Measurements from ENCODE around the gene CLDN17. TPM values are rescaled to one million over a fixed set of nuclear protein-coding genes. Genes with fewer than 3 reads are reported as not detected.

The CLDN17 gene
- not detected for polyA plus RNA-seq (ENCODE audit: insufficient read length in 4 of 4)

DNA sequence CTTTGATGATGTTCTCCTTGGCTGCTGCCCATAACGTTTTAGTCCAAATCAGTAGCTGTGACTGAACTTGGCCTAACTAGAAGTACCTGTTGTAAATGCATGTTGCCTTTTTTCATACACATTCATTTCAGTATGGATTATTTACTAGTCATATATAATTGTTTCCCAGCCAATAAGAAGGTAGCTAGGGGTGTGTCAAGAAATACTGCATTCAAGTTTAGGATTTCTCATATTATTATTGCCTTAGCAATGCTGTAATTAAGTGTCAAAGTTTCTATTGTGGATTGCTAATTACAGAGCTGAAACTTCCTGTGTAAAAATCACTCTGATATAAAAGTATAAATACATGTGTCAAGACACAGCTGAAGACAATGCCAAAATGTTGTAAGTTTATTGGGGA, at the start of gene CLDN17:
Gene CLDN17, minus strand, starts transcription at position 101 of the 400 bp plus-strand sequence. CDS start 188 bp downstream, outside the sequence.
- DNase-seq (ENCODE audit: low read depth in 4 of 4, low spot score in 3 of 4) = no peak

- DNase-seq (ENCODE audit: low read depth in 4 of 4, low spot score in 3 of 4) = peak in 1 of 4 donors; percentile 20
These were observed 49.6 kb upstream of the CLDN17 start, which contains the start of gene CLDN8 for GRCh38 chr21:30216041-30216723. Gene CLDN8 (minus strand): TSS chr21:30216097. CDS start chr21:30215925, 172 bp downstream.

- no peak for DNase-seq (ENCODE audit: low read depth in 4 of 4, low spot score in 3 of 4)
These were observed 44.5 kb upstream of the CLDN17 start for GRCh38 chr21:30211071-30211470.

DNA sequence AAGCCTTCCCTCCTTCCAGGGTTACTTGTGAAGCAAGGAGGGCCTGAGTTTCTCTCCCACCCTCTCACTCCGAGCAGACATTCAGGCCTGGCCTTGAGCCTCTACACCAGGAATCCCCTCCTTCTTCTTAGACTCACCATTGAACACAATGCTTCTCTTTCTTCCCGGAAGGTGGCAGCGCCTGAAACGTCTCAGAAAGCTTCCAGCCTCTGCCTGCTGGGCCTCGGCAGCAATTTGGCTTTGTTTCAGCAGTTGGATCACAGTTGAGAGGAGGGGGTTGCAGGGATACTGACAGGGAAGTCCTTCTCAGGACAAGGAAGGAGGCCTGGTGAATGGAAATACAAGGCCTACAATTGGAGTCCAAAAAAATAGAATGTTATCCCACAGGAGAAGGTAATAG, 43.0 kb upstream of the CLDN17 start:
- DNase-seq (ENCODE audit: low read depth in 4 of 4, low spot score in 3 of 4) = no peak

DNA sequence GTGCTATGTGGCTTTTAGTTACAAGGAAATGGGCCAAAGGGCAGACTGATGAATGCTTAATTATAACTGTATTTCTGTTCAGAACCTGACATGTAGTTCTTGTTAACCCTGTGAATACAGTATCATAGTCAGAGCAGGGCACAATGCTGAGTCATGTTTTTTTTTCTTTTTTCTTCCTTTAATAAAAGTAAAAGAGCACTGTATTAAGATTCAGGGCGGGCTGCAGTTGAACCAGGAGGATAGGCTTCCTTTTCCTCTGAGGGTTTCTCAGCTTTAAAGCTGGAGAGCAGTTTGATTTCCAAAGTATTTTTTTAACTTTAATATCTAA, 40.6 kb upstream of the CLDN17 start:
- DNase-seq (ENCODE audit: low read depth in 4 of 4, low spot score in 3 of 4) = no peak

- DNase-seq (ENCODE audit: low read depth in 4 of 4, low spot score in 3 of 4) = no peak
These were observed 40.1 kb upstream of the CLDN17 start for GRCh38 chr21:30206551-30207251.

GRCh38 chr21:30200000-30200399, 33.4 kb upstream of the CLDN17 start:
- DNase-seq (ENCODE audit: low read depth in 4 of 4, low spot score in 3 of 4) = no peak

GRCh38 chr21:30194701-30195299, 28.2 kb upstream of the CLDN17 start:
- peak in 1 of 4 donors; percentile 6 for DNase-seq (ENCODE audit: low read depth in 4 of 4, low spot score in 3 of 4)

- DNase-seq (ENCODE audit: low read depth in 4 of 4, low spot score in 3 of 4) = no peak
These were observed 26.6 kb upstream of the CLDN17 start for GRCh38 chr21:30193201-30193600.

- DNase-seq (ENCODE audit: low read depth in 4 of 4, low spot score in 3 of 4) = no peak
These were observed 23.9 kb upstream of the CLDN17 start for GRCh38 chr21:30190554-30190953.

- no peak for DNase-seq (ENCODE audit: low read depth in 4 of 4, low spot score in 3 of 4)
These were observed 23.2 kb upstream of the CLDN17 start for GRCh38 chr21:30189773-30190172.

DNA sequence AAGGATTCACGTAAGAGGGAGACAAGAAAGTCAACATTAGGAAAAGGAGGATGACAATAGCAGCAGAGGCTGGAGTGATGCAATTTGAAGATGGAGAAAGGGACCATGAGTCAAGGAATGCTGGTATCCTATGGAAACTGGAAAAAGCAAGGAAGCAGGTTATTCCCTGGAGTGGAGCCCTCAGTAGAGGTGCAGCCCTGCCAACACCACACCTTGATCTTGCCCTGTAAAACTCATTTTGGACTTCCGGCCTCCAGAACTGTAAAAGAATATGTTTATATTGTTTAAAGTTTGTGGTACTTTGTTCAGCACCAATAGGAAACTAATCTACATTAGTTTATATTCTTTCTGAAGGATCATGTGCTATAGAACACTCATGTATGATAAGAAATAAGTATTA, 19.6 kb upstream of the CLDN17 start:
- no peak for DNase-seq (ENCODE audit: low read depth in 4 of 4, low spot score in 3 of 4)

DNA sequence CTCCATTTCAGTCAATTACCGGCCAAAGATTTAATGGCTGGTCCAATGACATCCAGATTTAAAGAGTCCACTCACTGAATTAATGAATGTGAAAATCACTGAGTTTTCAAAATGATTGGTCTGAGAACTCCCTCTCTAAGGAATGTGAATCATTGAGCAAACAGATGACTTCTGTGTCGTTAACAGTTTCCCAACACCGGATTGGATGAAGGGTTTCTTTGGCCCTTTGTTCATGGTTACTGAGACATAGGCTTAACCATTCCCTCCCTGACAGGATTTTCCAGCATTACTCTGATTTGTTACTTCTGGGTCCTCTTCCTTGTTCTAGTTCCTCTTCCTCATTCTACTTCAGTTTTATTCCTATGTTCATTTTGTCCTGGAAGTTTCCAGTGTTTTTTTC, 1.5 kb upstream of the CLDN17 start:
- DNase-seq (ENCODE audit: low read depth in 4 of 4, low spot score in 3 of 4) = no peak

DNA sequence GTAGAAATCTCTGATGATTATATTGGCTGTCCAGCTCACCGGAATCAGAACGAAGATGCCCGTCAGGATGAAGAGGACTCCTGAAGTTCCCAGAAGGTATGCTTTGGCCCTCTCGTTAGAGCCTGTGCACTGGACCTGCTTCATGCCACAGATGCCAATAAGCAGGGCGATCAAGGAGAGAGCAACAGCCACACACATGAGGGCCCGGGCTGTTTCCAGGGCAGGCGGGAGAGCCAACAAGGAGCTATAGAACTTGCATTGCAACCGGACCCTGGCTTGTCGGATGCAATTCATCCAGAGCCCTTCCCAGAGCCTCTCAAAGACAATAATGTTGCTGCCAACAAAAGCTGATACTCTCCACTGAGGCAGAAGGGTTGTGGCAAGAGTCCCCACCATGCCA, 434 bp downstream of the CLDN17 start:
- no peak for DNase-seq (ENCODE audit: low read depth in 4 of 4, low spot score in 3 of 4)

DNA sequence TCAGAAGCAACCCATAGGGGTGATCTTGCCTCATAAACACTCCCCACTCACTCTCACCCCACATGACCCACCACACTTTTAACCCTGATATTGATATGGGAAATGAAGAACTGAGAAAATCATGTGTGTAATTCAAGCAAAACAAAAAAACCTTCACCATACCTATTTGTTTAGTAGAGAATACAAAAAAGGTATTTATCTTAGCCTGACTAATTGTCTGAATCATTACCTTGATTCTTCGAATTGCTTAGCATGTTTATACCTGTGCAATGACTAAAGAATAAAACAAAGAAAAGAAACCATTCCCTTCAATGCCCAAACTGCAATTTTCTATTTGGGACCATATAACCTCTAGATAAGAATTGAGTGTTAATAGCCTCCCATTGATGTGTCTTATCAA, 1.8 kb downstream of the CLDN17 start:
- DNase-seq (ENCODE audit: low read depth in 4 of 4, low spot score in 3 of 4) = no peak

GRCh38 chr21:30153697-30154340, 12.8 kb downstream of the CLDN17 start:
- DNase-seq (ENCODE audit: low read depth in 4 of 4, low spot score in 3 of 4) = no peak

DNA sequence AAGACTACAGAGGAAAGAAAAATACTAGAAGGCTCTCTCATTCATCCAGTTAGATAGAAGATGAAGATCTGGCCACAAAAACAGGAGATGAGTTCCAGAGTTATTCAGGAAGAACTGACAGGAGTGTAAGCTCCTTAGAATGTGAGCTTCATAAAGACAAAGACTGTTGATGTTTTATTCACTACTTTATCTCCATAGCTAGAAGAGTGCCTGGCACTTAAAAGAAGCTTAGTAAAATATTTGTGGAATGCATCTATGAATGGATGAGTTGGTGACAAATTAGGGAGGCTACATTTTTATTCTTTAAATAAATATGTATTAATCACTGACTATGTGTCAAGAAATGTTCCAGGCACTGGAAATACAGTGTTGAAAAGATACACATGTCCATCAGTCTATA, 13.8 kb downstream of the CLDN17 start:
- DNase-seq (ENCODE audit: low read depth in 4 of 4, low spot score in 3 of 4) = no peak

DNA sequence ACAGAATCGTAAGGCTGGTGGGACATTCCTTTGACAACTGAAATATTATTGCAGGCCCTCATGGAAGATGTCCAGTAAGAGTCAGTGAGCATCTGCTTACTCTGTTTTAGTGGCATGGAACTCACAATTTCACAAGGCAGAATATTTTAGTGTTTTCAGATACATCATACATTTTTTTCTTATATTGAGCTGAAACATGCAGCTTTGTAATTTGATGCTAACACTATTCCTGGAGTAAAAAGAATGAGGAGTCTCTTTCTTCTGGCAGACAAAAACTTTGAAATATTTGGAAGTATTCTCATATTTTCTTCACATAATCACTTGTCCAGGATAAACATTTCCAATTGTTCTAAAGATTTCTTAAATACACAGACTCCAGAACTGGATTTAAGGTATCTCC, 17.7 kb downstream of the CLDN17 start:
- no peak for DNase-seq (ENCODE audit: low read depth in 4 of 4, low spot score in 3 of 4)

DNA sequence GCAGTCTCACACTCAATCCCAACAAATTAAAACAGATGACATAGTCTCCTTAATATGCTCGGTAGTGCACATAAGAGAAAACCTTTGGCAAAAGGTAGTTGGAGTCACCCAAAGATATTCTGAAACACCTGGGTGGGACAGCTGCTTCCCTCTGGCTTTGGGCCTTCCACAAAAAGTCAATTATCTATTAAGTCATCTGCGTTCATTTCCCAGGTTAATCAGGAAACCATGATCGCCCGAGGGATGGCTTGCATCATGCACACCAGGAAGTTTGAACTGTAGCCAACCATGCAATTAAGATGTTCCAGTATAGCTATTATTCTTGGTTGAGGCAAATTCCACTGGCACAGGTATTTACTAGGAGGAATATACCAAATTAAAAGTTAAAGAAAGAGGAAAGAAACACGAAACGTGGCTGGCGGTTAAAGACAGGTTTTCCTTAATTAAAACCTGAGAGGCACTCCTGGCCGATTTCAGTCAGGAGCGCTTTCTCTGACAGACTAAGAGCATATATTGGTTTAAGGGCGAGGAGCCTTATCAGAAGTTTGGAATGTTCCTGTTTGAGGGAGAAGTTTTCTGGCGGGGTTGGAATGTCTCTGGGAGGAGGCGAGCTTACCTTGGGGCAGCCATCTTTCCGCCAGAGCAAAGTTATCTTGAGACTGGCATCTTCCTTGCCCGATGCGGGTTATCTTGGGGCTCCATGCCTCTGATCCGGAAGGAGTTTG, 19.9 kb downstream of the CLDN17 start:
- DNase-seq (ENCODE audit: low read depth in 4 of 4, low spot score in 3 of 4) = peak in 3 of 4 donors; percentile 2 to 7 (median 5)

GRCh38 chr21:30138483-30138882, 28.1 kb downstream of the CLDN17 start:
- DNase-seq (ENCODE audit: low read depth in 4 of 4, low spot score in 3 of 4) = no peak

DNA sequence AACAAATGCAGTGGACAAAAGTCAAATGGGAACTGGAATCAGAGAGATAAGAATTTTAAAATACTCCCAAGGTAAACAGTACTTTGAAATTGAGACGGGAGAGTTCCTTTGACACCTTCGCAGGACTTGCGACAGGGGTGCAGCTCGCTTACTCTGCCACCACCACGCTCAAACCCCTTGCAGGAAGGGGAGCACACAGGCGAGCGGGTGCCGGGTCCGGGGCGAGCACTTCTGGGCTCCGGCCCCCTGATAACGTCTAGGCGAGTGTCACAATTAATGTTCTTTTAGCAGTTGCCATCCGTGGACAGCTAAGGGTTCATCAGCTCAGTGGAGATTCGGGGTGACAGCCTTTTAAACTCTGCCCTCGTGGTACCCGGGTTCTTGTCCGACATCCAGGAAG, 37.4 kb downstream of the CLDN17 start:
- DNase-seq (ENCODE audit: low read depth in 4 of 4, low spot score in 3 of 4) = no peak
